SKM-1 (cell line): ENCODE results near the gene TYRP1.

Source experiments
- DNase-seq: peaks from one replicate; lab custom pipeline; 2025; ENCODE audit not compliant: unreplicated experiment; lab: John Stamatoyannopoulos, UW

TYRP1 gene

DNA sequence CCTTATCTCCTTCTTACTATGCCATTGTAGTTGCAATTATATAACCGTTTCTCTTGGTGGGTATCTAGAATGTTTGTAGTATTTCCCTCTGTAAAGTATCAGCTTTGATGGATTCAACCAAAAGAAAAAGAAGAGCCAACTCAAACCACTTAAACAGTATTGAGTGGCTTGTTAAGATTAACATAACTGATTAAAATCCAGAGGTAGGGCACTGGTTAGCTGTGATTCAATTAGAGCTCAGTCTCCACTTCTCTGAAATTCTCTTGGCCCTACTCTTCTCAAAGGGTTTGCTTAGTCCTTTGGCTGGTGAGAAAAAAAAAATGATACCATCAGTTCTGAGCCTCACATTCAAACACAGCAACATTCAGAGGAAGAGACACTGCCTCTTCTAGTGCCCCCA is 37.0 kb downstream of the TYRP1 start:
- DNase-seq = no peak

DNA sequence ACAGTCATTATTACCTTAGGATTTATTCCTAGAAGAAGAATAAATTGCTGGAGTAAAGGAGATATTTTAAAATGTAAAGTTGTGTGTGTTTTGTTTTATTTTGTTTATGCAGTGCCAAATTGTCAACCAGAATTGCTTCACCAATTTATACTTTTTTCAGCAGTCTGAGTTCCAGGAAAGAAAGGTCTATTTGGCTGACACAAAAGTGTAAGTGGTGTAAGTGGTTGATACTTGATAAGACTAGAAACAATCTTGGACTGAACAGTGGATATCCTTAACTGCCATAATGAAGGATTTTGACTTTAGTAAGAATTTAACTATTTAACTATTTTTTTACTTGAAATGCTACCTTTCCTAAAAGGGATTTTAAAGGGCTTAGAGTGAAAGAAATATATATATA is 37.7 kb downstream of the TYRP1 start:
- no peak for DNase-seq

DNA sequence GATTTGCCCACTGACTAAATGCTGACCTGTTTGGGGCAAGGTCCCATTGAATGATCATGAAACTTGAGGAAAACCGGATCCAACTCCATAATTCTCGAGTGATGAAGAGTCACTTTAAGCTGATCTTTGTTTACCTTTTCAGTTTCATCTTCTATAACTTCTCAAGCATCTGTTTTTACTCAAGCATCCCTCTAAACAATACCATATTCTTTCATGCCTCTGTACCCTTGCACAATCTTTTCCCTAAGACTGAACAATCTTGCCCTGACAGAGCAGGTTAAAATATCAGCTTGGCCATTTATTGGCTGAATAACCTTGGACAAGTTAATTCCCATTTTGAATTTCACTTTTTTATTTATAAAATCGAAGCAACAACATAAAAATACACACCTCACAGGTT is 39.8 kb downstream of the TYRP1 start:
- DNase-seq = no peak

DNA sequence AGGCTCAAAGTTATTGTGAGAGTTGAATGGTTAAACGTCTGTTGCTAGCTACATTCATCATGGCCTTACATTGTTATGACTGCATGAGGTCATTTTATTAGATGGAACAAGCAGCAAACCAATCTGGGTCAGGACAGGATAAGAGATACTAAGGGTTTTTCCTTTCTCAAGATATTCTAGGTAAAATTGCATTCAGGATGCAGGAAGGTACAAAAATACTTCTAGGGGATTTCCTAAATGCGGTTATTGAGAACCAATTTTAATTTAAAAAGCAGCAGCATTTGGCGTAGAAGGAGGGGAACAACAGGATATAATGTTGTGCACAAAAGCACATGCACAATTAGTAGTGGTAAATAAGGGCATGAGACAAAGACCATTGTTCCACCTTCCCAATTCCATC is 42.5 kb downstream of the TYRP1 start:
- DNase-seq = no peak

DNA sequence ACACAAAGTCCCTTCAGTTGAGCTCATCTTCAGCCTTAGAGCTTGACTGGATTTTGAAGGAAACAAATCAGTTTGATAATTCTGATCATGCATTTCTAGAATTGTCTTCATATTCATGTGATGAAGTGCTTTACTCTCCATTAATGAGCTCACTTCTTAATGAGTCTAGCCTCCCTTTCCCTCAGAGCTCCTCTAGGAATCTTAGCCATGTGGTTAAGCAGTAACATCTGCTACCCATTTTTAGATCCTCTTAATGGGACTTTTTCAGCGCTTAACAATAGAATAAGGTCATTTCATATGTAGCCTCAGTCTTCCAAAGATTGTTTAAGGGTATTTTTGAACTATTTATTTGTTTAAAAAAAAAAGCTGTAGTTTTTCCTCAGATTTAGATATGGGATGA is 44.7 kb downstream of the TYRP1 start:
- DNase-seq = no peak

DNA sequence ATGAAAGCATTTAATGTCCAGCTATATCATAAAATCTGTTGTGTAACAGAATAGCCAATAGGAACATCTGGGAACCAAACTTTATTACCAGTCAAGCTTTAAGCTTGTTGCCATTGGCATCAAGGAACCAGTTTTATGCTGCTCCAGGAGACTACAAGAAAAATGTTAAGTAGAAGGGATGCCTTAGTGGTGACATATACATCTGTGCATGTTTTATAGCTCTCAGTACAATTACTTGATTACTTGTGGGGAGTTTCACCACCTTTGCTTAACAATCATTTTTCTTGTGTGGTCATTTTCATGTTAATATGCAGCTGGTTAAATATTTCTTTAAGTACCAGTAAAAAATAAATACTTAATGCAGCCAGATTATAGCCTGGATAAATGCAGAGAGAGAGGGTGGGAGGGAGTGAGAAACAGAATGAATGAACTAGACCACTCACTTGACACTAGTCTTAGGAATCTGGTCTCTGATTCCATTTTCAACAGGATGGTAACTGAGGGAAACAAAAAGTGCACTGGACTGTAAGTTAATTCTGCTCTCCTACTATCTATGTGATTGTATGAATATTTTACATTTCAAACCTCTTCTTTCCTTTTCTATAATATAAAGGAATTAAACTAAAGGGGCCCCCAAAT is 45.9 kb downstream of the TYRP1 start:
- no peak for DNase-seq

DNA sequence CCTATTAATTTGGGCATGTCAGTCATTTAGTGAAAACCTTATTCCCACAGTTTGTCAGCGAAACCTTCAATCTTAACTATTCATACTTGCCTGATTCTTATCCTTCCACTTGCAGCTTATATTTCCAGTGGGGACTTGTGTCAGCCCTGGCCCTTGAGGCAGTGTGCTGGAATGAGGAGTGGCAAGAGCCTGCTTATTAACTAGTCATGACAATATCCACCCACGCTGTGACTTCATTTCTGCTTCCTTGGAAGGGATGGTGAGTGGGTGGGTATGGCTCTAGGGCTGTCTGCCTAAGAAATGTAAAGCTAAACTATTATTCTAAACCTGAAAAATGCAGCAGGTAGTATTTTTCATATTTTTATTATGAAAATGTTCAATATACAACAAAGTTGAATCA is 47.7 kb downstream of the TYRP1 start:
- DNase-seq = no peak

DNA sequence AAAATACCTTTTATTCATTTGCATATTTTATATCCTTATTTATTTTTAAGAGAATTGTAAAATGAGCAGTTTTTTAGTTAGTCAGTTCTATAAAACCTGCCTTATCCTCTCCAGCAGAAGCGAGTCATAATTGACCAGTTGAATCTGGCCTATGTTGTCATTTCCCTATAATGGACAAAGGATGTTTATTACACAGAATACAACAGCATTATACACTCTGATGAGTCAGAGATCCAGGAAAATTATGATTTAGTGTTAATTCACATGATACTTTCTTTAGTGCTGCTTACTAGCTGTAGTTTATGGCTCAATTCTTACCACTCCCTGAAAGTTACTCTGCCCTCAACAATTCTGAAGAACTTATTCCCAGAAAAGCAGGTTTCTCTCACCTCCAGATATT is 54.8 kb downstream of the TYRP1 start:
- DNase-seq = no peak

DNA sequence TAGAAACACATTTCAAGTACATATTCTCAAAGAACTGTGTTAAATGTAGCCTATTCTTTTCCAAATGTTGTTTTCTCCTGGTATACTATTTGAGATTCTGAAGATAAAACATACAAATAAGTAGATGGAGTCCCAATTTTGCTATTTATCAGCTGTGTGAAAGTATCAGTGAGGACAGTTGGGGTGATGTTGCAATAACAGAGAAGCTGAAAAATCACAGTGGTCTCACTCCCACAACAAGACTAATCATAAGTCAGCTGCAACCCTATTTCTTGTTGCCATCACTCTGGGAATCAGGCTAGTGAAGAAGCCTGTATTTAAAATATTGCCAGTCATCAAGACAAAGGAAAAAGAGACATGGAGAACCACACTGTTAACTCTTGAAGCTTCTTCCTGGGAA is 55.8 kb downstream of the TYRP1 start:
- no peak for DNase-seq

DNA sequence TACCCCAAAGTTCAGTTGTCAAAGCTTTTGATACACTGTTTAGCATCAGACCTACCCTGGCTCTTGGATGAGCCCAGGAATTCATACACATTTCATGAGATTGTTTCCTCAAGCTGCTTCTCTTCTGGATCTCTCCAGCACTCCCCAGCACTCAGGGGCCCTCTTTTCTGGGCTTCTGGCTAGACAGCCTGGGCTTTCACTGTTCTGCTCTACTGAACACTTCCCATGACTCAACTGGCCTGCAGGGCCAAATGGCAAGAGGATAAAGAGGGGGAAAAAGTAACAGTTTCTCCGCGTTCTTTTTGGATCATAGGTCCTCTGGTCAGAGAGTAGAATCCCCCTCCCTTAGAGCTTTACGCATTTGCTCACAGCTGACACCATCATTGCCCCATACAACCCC is 60.7 kb downstream of the TYRP1 start:
- DNase-seq = no peak

DNA sequence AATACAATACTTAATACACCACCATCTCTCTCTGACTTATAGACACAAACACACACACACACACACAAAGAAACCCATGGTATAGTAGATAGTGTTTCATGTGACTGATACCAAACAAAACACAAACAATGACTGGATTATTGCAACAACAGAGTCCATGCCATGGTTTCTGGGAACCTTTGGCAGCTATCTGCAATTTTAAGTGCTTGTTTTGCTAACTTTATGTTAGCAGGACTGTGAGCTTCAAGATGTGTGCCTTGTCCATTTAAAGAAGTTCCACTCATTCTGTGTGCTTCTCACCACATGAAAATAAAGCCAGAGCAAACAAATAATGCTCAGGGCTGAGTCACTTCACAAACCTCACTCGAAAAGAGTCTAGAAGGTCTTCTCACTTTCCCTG is 66.6 kb downstream of the TYRP1 start:
- no peak for DNase-seq
